WTC11 (cell line): Measurements from ENCODE around the gene DMRTA1. TPM values are rescaled to one million over a fixed set of nuclear protein-coding genes. Genes with fewer than 3 reads are reported as not detected.

ENCODE experiments used
- ATAC-seq: fragments of 200-7000 bp; cut with Tn5 transposase; 2 replicates; pipeline ENCODE4 v1.10.0; 2021; ENCODE audit warnings: mild to moderate bottlenecking, moderate library complexity
- CTCF ChIA-PET: fragments of 300-600 bp; sonication (Branson Sonifier 250); formaldehyde crosslinking; loops from one replicate; lab custom pipeline; 2021; ENCODE audit warnings: antibody characterized with exemption; lab: Charles Lee
- POLR2A ChIA-PET: fragments of 350-600 bp; sonication (Branson Sonifier 250); formaldehyde crosslinking; loops from one replicate; lab custom pipeline; 2021; ENCODE audit warnings: antibody characterized with exemption; lab: Charles Lee
- DNase-seq: peaks from one replicate; pipeline ENCODE4 v3.0.0; 2021; ENCODE audit warnings: low spot score
- H3K27ac Mint-ChIP-seq: 2 replicates; pipeline ENCODE4 v1.8.0; 2021; ENCODE audit warnings: mixed read lengths
- H3K27me3 Mint-ChIP-seq: 2 replicates; pipeline ENCODE4 v1.8.0; 2021; ENCODE audit warnings: low read depth, mild to moderate bottlenecking, moderate library complexity, mixed read lengths
- H3K36me3 Mint-ChIP-seq: 2 replicates; pipeline ENCODE4 v1.8.0; 2021; ENCODE audit warnings: mixed read lengths
- H3K4me1 Mint-ChIP-seq: 2 replicates; pipeline ENCODE4 v1.8.0; 2022; ENCODE audit warnings: mixed read lengths
- H3K4me3 Mint-ChIP-seq: 2 replicates; pipeline ENCODE4 v1.8.0; 2021; ENCODE audit warnings: mild to moderate bottlenecking, moderate library complexity, mixed read lengths
- H3K9me3 Mint-ChIP-seq: 2 replicates; pipeline ENCODE4 v1.8.0; 2021; ENCODE audit warnings: mixed read lengths
- ATF1 ChIP-seq: sonication (generic); formaldehyde crosslinking; IDR thresholded peaks from 2 replicates; pipeline ENCODE4 v1.8.1; 2023; ENCODE audit warnings: mild to moderate bottlenecking, moderate library complexity, missing genetic modification reagents
- CREM ChIP-seq: sonication (generic); formaldehyde crosslinking; IDR thresholded peaks from 2 replicates; pipeline ENCODE4 v1.8.1; 2022; ENCODE audit warnings: mild to moderate bottlenecking, missing genetic modification reagents, moderate library complexity
- ETV6 ChIP-seq: sonication (generic); formaldehyde crosslinking; IDR thresholded peaks from 2 replicates; pipeline ENCODE4 v1.8.1; 2022; ENCODE audit warnings: mild to moderate bottlenecking, missing genetic modification reagents
- FOXP1 ChIP-seq: sonication (generic); formaldehyde crosslinking; IDR thresholded peaks from 2 replicates; pipeline ENCODE4 v1.8.0; 2022; ENCODE audit warnings: missing genetic modification reagents, mild to moderate bottlenecking, moderate library complexity, borderline replicate concordance
- GABPB1 ChIP-seq: sonication (generic); formaldehyde crosslinking; IDR thresholded peaks from 2 replicates; pipeline ENCODE4 v1.8.1; 2023; ENCODE audit warnings: mild to moderate bottlenecking, missing genetic modification reagents
- IRF2 ChIP-seq: sonication (generic); formaldehyde crosslinking; IDR thresholded peaks from 2 replicates; pipeline ENCODE4 v1.8.0; 2022; ENCODE audit warnings: low read depth, missing genetic modification reagents, borderline replicate concordance
- MYBL2 ChIP-seq: sonication (generic); formaldehyde crosslinking; IDR thresholded peaks from 2 replicates; pipeline ENCODE4 v1.8.1; 2023; ENCODE audit warnings: mild to moderate bottlenecking, moderate library complexity, missing genetic modification reagents
- PRRX2 ChIP-seq: fragments of 250-450 bp; sonication (Bioruptor Pico); IDR thresholded peaks from 2 replicates; pipeline ENCODE4 v1.8.0; 2021; ENCODE audit warnings: mild to moderate bottlenecking
- SMAD3 ChIP-seq: sonication (generic); formaldehyde crosslinking; IDR thresholded peaks from 2 replicates; pipeline ENCODE4 v1.8.0; 2022; ENCODE audit warnings: missing genetic modification reagents, mild to moderate bottlenecking, borderline replicate concordance
- ZBTB21 ChIP-seq: sonication (generic); formaldehyde crosslinking; IDR thresholded peaks from 2 replicates; pipeline ENCODE4 v1.8.1; 2023; ENCODE audit warnings: mild to moderate bottlenecking, missing genetic modification reagents, borderline replicate concordance
- ZNF121 ChIP-seq: sonication (generic); formaldehyde crosslinking; IDR thresholded peaks from 2 replicates; pipeline ENCODE4 v1.8.0; 2023; ENCODE audit warnings: missing genetic modification reagents
- total RNA-seq: library from RNA; stranded (reverse); gene quantifications from 3 replicates; pipeline ENCODE4 v1.2.3, GENCODE V29; 2021
- TF ChIP-seq, protein P1 (sequence below): sonication (generic); formaldehyde crosslinking; IDR thresholded peaks from 2 replicates; pipeline ENCODE4 v1.8.0; 2022; ENCODE audit warnings: mild to moderate bottlenecking, missing genetic modification reagents
- TF ChIP-seq, protein P2 (sequence below): sonication (generic); formaldehyde crosslinking; IDR thresholded peaks from 2 replicates; pipeline ENCODE4 v1.8.1; 2023; ENCODE audit warnings: mild to moderate bottlenecking, missing genetic modification reagents
- TF ChIP-seq, protein P3 (sequence below): fragments of 250-450 bp; sonication (Bioruptor Pico); IDR thresholded peaks from 2 replicates; pipeline ENCODE4 v1.9.0; 2021; ENCODE audit warnings: mild to moderate bottlenecking, borderline replicate concordance
- TF ChIP-seq, protein P4 (sequence below): sonication (generic); formaldehyde crosslinking; IDR thresholded peaks from 2 replicates; pipeline ENCODE4 v1.8.1; 2022; ENCODE audit warnings: low read depth, missing genetic modification reagents, borderline replicate concordance
- TF ChIP-seq, protein P5 (sequence below): sonication (generic); formaldehyde crosslinking; IDR thresholded peaks from 2 replicates; pipeline ENCODE4 v1.8.0; 2023; ENCODE audit warnings: missing genetic modification reagents

The DMRTA1 gene
- total RNA-seq, 1 experiment from 2014 or later, result 2.4 TPM

DNA sequence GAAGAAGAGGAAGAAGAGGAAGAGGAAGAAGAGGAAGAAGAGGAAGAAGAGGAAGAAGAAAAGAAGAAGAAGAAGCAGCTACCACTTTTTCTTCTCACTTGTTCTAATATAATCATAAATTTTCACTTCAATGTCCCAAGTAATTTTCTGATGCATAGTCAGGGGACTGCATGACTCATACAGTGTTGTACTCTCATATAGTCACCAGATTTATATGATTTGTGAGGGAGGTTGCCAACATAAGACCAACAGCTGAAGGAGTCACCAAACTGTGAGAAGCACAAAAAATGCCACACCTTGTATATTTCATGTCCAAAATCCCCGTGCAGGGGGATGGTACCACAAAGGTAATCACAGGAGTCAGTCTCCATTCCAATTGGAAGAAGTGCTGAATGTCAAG is 32.7 kb upstream of the DMRTA1 start (continued):
- TF ChIP-seq, protein P1, sequence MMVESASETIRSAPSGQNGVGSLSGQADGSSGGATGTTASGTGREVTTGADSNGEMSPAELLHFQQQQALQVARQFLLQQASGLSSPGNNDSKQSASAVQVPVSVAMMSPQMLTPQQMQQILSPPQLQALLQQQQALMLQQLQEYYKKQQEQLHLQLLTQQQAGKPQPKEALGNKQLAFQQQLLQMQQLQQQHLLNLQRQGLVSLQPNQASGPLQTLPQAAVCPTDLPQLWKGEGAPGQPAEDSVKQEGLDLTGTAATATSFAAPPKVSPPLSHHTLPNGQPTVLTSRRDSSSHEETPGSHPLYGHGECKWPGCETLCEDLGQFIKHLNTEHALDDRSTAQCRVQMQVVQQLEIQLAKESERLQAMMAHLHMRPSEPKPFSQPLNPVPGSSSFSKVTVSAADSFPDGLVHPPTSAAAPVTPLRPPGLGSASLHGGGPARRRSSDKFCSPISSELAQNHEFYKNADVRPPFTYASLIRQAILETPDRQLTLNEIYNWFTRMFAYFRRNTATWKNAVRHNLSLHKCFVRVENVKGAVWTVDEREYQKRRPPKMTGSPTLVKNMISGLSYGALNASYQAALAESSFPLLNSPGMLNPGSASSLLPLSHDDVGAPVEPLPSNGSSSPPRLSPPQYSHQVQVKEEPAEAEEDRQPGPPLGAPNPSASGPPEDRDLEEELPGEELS (CRISPR knock-in tag), result no peak
- TF ChIP-seq, protein P2, sequence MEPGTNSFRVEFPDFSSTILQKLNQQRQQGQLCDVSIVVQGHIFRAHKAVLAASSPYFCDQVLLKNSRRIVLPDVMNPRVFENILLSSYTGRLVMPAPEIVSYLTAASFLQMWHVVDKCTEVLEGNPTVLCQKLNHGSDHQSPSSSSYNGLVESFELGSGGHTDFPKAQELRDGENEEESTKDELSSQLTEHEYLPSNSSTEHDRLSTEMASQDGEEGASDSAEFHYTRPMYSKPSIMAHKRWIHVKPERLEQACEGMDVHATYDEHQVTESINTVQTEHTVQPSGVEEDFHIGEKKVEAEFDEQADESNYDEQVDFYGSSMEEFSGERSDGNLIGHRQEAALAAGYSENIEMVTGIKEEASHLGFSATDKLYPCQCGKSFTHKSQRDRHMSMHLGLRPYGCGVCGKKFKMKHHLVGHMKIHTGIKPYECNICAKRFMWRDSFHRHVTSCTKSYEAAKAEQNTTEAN (CRISPR knock-in tag), result no peak
- TF ChIP-seq FOXP1, result no peak
- TF ChIP-seq MYBL2 (CRISPR knock-in tag), result no peak
- no peak for TF ChIP-seq ZNF121
- no peak for TF ChIP-seq GABPB1
- no peak for TF ChIP-seq ATF1 (CRISPR knock-in tag)
- TF ChIP-seq ETV6 (CRISPR knock-in tag), result no peak
- no peak for TF ChIP-seq IRF2 (CRISPR knock-in tag)
- no peak for TF ChIP-seq ZBTB21 (CRISPR knock-in tag)
- no peak for TF ChIP-seq SMAD3
- TF ChIP-seq, protein P3, sequence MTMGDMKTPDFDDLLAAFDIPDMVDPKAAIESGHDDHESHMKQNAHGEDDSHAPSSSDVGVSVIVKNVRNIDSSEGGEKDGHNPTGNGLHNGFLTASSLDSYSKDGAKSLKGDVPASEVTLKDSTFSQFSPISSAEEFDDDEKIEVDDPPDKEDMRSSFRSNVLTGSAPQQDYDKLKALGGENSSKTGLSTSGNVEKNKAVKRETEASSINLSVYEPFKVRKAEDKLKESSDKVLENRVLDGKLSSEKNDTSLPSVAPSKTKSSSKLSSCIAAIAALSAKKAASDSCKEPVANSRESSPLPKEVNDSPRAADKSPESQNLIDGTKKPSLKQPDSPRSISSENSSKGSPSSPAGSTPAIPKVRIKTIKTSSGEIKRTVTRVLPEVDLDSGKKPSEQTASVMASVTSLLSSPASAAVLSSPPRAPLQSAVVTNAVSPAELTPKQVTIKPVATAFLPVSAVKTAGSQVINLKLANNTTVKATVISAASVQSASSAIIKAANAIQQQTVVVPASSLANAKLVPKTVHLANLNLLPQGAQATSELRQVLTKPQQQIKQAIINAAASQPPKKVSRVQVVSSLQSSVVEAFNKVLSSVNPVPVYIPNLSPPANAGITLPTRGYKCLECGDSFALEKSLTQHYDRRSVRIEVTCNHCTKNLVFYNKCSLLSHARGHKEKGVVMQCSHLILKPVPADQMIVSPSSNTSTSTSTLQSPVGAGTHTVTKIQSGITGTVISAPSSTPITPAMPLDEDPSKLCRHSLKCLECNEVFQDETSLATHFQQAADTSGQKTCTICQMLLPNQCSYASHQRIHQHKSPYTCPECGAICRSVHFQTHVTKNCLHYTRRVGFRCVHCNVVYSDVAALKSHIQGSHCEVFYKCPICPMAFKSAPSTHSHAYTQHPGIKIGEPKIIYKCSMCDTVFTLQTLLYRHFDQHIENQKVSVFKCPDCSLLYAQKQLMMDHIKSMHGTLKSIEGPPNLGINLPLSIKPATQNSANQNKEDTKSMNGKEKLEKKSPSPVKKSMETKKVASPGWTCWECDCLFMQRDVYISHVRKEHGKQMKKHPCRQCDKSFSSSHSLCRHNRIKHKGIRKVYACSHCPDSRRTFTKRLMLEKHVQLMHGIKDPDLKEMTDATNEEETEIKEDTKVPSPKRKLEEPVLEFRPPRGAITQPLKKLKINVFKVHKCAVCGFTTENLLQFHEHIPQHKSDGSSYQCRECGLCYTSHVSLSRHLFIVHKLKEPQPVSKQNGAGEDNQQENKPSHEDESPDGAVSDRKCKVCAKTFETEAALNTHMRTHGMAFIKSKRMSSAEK (CRISPR knock-in tag), result no peak
- TF ChIP-seq PRRX2 (CRISPR knock-in tag), result no peak
- TF ChIP-seq, protein P4, sequence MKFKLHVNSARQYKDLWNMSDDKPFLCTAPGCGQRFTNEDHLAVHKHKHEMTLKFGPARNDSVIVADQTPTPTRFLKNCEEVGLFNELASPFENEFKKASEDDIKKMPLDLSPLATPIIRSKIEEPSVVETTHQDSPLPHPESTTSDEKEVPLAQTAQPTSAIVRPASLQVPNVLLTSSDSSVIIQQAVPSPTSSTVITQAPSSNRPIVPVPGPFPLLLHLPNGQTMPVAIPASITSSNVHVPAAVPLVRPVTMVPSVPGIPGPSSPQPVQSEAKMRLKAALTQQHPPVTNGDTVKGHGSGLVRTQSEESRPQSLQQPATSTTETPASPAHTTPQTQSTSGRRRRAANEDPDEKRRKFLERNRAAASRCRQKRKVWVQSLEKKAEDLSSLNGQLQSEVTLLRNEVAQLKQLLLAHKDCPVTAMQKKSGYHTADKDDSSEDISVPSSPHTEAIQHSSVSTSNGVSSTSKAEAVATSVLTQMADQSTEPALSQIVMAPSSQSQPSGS (CRISPR knock-in tag), result no peak

DNA sequence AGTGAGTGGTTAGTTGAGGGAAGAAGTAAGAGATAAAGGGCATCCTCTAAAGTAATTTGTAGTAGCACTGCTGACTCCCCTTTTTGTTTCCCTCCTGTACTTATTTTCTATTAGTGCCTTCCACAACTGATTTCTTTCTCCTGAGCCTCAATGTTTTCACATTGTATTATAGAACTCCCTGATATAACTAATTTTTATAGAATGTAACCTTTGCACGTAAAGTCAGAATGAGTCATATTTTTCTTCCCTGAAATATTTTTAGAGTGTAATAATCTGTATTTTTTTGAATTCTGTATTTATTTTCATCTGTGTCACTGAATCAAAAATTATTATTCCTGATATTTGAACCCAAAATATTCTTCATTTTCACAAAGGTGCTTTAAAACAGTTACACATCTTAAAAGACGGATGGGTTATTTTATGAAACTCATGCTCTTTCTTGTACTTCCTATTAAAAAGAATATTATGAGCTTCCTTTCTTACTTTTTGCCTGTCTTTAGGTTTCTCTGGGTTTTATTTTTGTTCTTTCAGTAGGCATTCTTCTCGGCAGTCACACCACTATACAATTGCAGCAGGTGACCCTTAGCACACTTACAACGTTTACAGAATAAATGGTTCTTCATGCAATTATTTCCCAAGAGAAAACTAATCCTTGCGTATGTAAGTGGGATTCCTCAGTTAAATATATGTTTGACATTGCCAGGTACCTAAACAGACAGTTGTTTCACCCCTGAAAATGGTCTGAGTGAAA is 30.5 kb upstream of the DMRTA1 start:
- POLR2A ChIA-PET, result no interaction called here
- no peaks in the 10 kb centered on the region for H3K9me3 Mint-ChIP-seq
- no peak overlapping the region for H3K27ac Mint-ChIP-seq
- ATAC-seq, result no peak
- H3K36me3 Mint-ChIP-seq, result no peaks in the 10 kb centered on the region
- peaks cover 6% of the 10 kb centered on the region for H3K4me1 Mint-ChIP-seq
- no peak for TF ChIP-seq CREM (CRISPR knock-in tag)
- TF ChIP-seq, protein P4 (CRISPR knock-in tag), result no peak
- TF ChIP-seq, protein P5, sequence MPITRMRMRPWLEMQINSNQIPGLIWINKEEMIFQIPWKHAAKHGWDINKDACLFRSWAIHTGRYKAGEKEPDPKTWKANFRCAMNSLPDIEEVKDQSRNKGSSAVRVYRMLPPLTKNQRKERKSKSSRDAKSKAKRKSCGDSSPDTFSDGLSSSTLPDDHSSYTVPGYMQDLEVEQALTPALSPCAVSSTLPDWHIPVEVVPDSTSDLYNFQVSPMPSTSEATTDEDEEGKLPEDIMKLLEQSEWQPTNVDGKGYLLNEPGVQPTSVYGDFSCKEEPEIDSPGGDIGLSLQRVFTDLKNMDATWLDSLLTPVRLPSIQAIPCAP (CRISPR knock-in tag), result no peak
- TF ChIP-seq, all 79 proteins: peak for 0
- no peaks in the 10 kb centered on the region; the same call in 1 of the 2 replicates for H3K27me3 Mint-ChIP-seq
- DNase-seq, result no peak
- CTCF ChIA-PET, result interaction anchor here (0.7 kb wide), 1 partner anchor 109 kb away, joined by 3 read pairs; no protein-coding TSS in a partner anchor
- H3K4me3 Mint-ChIP-seq, result no peak overlapping the region
